C4-2B (cell line): ENCODE results near the gene MAP7D1.
A peak's percentile ranks its signal among the peaks of the same experiment; 100 is the strongest.
"Not testable (repeated sequence)": the region's sequence is repeated elsewhere in the genome, so short reads cannot be mapped to it uniquely, and the experiment has no call there.

Experiments
- H3K27ac ChIP-seq: fragments of 450-650 bp; 2 replicates; pipeline ENCODE4 v1.5.1; 2017
- CTCF ChIP-seq: fragments of 450-650 bp; conservative IDR thresholded peaks from 2 replicates; pipeline ENCODE4 v1.5.1; 2017; ENCODE audit warnings: mild to moderate bottlenecking
- ZFX ChIP-seq: fragments of 450-650 bp; IDR thresholded peaks from 2 replicates; pipeline ENCODE4 v1.6.1; 2017

The MAP7D1 gene

GRCh38 chr1:36179220-36179600 is 23.2 kb downstream of the MAP7D1 start:
- TF ChIP-seq CTCF (no peak), ZFX (no peak)
- H3K27ac ChIP-seq = no peak overlapping the region

GRCh38 chr1:36182734-36183133 is 26.8 kb downstream of the MAP7D1 start:
- no peak for TF ChIP-seq ZFX
- H3K27ac ChIP-seq = no peak overlapping the region

- H3K27ac ChIP-seq = no peak overlapping the region
- no peak for TF ChIP-seq CTCF
- no peak for TF ChIP-seq ZFX
These were observed 27.4 kb downstream of the MAP7D1 start for GRCh38 chr1:36183309-36183856.

GRCh38 chr1:36187800-36188593 is 32.0 kb downstream of the MAP7D1 start:
- H3K27ac ChIP-seq = peak overlapping the region; percentile 16
- TF ChIP-seq CTCF (peak; percentile 93), ZFX (no peak)

- H3K27ac ChIP-seq = not testable (repeated sequence)
These were observed 40.8 kb downstream of the MAP7D1 start for GRCh38 chr1:36196805-36197204.

GRCh38 chr1:36198641-36199040 is 42.7 kb downstream of the MAP7D1 start:
- TF ChIP-seq ZFX (no peak), CTCF (no peak)
- H3K27ac ChIP-seq = peak overlapping the region; percentile 65; the same call in 1 of the 2 replicates

GRCh38 chr1:36199934-36200741 is 44.2 kb downstream of the MAP7D1 start:
- peak overlapping the region; percentile 65 for H3K27ac ChIP-seq
- TF ChIP-seq ZFX = no peak

- H3K27ac ChIP-seq = peak overlapping the region; percentile 28
- TF ChIP-seq CTCF (no peak), ZFX (no peak)
These were observed 47.1 kb downstream of the MAP7D1 start for GRCh38 chr1:36203027-36203553.
